SK-N-MC (cell line): ENCODE measurements around the gene CLEC1A.

ENCODE experiments used
- EZH2 ChIP-seq: fragments of 200-600 bp; sonication (generic); IDR thresholded peaks from one replicate; pipeline ENCODE4 v1.6.1; 2017; ENCODE audit warnings: antibody characterized with exemption
- POLR2AphosphoS5 ChIP-seq: IDR thresholded peaks from 2 replicates; pipeline ENCODE4 v1.6.1; 2012; ENCODE audit warnings: mild to moderate bottlenecking, low read depth, low read length, borderline replicate concordance

DNA sequence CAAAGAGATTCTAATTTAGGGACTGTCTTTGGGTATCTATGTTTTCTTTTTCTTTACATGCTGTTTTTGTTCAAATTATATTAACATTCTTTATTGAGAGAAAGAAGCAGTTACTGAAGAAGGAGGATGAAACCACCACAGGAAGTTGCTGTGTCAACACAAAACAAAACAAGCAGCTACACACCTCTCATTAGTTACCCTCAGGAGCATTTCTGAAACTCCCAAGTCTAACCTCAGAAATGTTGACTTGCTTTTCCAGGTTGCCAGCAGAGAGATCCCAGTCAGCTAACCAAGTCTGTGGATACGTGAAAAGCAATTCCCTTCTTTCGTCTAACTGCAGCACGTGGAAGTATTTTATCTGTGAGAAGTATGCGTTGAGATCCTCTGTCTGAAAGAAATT, 33.5 kb downstream of the CLEC1A start:
- no peak for TF ChIP-seq EZH2
- TF ChIP-seq POLR2AphosphoS5, result no peak
